KMS-11 (cell line): ENCODE measurements around the gene DEFB113.
"Not testable (repeated sequence)": the region's sequence is repeated elsewhere in the genome, so short reads cannot be mapped to it uniquely, and the experiment has no call there.

ENCODE experiments used
- H2AFZ ChIP-seq: fragments of 200-600 bp; sonication (generic); 2 replicates; pipeline ENCODE4 v1.6.1; 2016; ENCODE audit warnings: antibody characterized with exemption, mixed run types, low read depth
- H3K27ac ChIP-seq: fragments of 200-600 bp; sonication (generic); 2 replicates; pipeline ENCODE4 v1.6.1; 2016; ENCODE audit warnings: mild to moderate bottlenecking, mixed run types
- H3K27me3 ChIP-seq: fragments of 200-600 bp; sonication (generic); 2 replicates; pipeline ENCODE4 v1.6.1; 2017; ENCODE audit warnings: mild to moderate bottlenecking, low read depth, mixed run types, moderate library complexity; ENCODE audit not compliant: insufficient read depth
- H3K36me3 ChIP-seq: fragments of 200-600 bp; sonication (generic); 2 replicates; pipeline ENCODE4 v1.6.1; 2017; ENCODE audit warnings: mild to moderate bottlenecking, mixed run types; ENCODE audit not compliant: insufficient read depth
- H3K4me1 ChIP-seq: fragments of 200-600 bp; sonication (generic); 2 replicates; pipeline ENCODE4 v1.6.1; 2016; ENCODE audit warnings: mild to moderate bottlenecking, low read depth, mixed run types; ENCODE audit not compliant: poor library complexity, severe bottlenecking
- H3K4me2 ChIP-seq: fragments of 200-600 bp; sonication (generic); 2 replicates; pipeline ENCODE4 v1.7.0; 2016; ENCODE audit warnings: mild to moderate bottlenecking, mixed run types
- H3K4me3 ChIP-seq: fragments of 200-600 bp; sonication (generic); IDR thresholded peaks from 2 replicates; pipeline ENCODE4 v1.6.1; 2017; ENCODE audit warnings: low read depth, low read length, mixed read lengths; ENCODE audit not compliant: insufficient read depth
- H3K79me2 ChIP-seq: fragments of 200-600 bp; sonication (generic); 2 replicates; pipeline ENCODE4 v1.6.1; 2016; ENCODE audit warnings: low read depth, mixed run types; ENCODE audit not compliant: insufficient read depth
- H3K9ac ChIP-seq: fragments of 200-600 bp; sonication (generic); 2 replicates; pipeline ENCODE4 v1.6.1; 2016; ENCODE audit warnings: mild to moderate bottlenecking, mixed run types
- H4K20me1 ChIP-seq: fragments of 200-600 bp; sonication (generic); 2 replicates; pipeline ENCODE4 v1.6.1; 2016; ENCODE audit warnings: mild to moderate bottlenecking, mixed run types; ENCODE audit not compliant: insufficient read depth
- TF ChIP-seq, protein P1 (sequence below): fragments of 200-600 bp; sonication (generic); conservative IDR thresholded peaks from 2 replicates; pipeline ENCODE4 v1.6.1; 2017; ENCODE audit warnings: low read depth, mild to moderate bottlenecking, antibody characterized with exemption, low read length, moderate library complexity, mixed read lengths

Gene DEFB113

DNA sequence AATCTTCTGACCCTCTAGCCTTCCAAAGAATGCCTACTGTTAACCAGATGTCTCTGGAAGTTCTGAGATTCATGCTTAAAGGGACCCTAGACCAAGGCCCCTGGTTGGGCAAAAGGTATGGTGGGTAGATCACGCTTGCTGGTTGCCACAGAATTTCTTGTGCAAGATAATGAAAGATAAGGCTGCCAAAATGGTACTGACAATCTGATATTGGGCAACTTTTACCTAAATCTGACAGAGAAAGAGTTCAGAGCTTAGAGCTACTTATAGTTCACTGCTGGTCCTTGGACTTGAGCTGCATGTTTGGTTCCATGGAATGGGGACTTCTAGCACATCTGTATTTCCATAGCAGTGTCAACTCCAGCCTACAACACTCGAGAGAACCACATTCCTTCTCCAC lies 17.5 kb downstream of the DEFB113 start:
- Histone ChIP-seq H3K36me3 (no peaks in the 10 kb centered on the region), H2AFZ (no peak overlapping the region), H3K27me3 (no peaks in the 10 kb centered on the region), H3K79me2 (no peaks in the 10 kb centered on the region), H3K27ac (no peak overlapping the region), H4K20me1 (no peaks in the 10 kb centered on the region), H3K4me3 (no peak overlapping the region), H3K4me1 (no peaks in the 10 kb centered on the region), H3K4me2 (no peak overlapping the region), H3K9ac (no peak overlapping the region)
- TF ChIP-seq, protein P1, sequence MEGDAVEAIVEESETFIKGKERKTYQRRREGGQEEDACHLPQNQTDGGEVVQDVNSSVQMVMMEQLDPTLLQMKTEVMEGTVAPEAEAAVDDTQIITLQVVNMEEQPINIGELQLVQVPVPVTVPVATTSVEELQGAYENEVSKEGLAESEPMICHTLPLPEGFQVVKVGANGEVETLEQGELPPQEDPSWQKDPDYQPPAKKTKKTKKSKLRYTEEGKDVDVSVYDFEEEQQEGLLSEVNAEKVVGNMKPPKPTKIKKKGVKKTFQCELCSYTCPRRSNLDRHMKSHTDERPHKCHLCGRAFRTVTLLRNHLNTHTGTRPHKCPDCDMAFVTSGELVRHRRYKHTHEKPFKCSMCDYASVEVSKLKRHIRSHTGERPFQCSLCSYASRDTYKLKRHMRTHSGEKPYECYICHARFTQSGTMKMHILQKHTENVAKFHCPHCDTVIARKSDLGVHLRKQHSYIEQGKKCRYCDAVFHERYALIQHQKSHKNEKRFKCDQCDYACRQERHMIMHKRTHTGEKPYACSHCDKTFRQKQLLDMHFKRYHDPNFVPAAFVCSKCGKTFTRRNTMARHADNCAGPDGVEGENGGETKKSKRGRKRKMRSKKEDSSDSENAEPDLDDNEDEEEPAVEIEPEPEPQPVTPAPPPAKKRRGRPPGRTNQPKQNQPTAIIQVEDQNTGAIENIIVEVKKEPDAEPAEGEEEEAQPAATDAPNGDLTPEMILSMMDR, result no peak

GRCh38 chr6:49950415-49950751 lies 19.0 kb downstream of the DEFB113 start:
- Histone ChIP-seq H3K9ac (no peak overlapping the region), H3K79me2 (no peaks in the 10 kb centered on the region)

DNA sequence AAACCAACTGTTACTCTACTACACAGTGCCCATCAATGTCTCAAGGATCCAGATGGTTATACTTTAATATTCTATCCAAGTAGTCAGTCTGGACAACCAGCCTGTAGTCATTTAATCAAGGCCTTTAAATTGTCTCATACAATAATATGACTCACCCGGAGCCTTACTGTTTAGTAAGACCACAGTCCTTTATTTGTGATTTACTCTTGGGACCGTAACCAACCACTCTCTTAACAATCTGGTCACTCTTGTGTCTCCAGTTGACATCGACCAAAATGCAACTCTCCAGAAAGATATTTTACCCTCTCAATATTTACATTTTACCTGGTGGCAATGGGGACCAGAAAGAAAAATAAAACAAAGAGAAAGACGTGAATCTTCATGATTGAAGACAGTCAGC lies 20.4 kb downstream of the DEFB113 start:
- H3K9ac ChIP-seq, result no peak overlapping the region
- H3K27ac ChIP-seq, result no peak overlapping the region
- H3K36me3 ChIP-seq, result no peaks in the 10 kb centered on the region
- H3K4me2 ChIP-seq, result no peak overlapping the region
- TF ChIP-seq, protein P1, result no peak
- H3K79me2 ChIP-seq, result no peaks in the 10 kb centered on the region
- no peak overlapping the region for H3K4me3 ChIP-seq
- H3K4me1 ChIP-seq, result no peaks in the 10 kb centered on the region
- no peaks in the 10 kb centered on the region for H4K20me1 ChIP-seq
- no peaks in the 10 kb centered on the region for H3K27me3 ChIP-seq
- no peak overlapping the region for H2AFZ ChIP-seq

More at GRCh38 chr6:49950415-49950751, 19.0 kb downstream of the DEFB113 start:
- Histone ChIP-seq H3K4me2 (no peak overlapping the region), H3K4me1 (no peaks in the 10 kb centered on the region), H3K4me3 (no peak overlapping the region), H3K27me3 (no peaks in the 10 kb centered on the region), H3K27ac (no peak overlapping the region), H2AFZ (no peak overlapping the region), H4K20me1 (no peaks in the 10 kb centered on the region), H3K36me3 (no peaks in the 10 kb centered on the region)
- TF ChIP-seq, protein P1, result no peak

- no peak overlapping the region for H3K27ac ChIP-seq
- H3K9ac ChIP-seq, result no peak overlapping the region
- H3K4me1 ChIP-seq, result no peaks in the 10 kb centered on the region
- no peaks in the 10 kb centered on the region for H3K27me3 ChIP-seq
- no peaks in the 10 kb centered on the region for H3K79me2 ChIP-seq
- no peaks in the 10 kb centered on the region for H3K36me3 ChIP-seq
- H2AFZ ChIP-seq, result no peak overlapping the region
- TF ChIP-seq, protein P1, result no peak
- H3K4me3 ChIP-seq, result no peak overlapping the region
- H4K20me1 ChIP-seq, result no peaks in the 10 kb centered on the region
- H3K4me2 ChIP-seq, result no peak overlapping the region
These were observed 22.6 kb downstream of the DEFB113 start for GRCh38 chr6:49946835-49947234.

GRCh38 chr6:49944068-49944467 lies 25.4 kb downstream of the DEFB113 start:
- not testable (repeated sequence) for H3K79me2 ChIP-seq, H3K27ac ChIP-seq

More at GRCh38 chr6:49944068-49944467, 25.4 kb downstream of the DEFB113 start:
- not testable (repeated sequence) for H2AFZ ChIP-seq, H3K27me3 ChIP-seq, H3K36me3 ChIP-seq, H3K4me3 ChIP-seq, H3K4me1 ChIP-seq, H3K9ac ChIP-seq, H4K20me1 ChIP-seq, H3K4me2 ChIP-seq
